DMS153 treated with DMSO at 0.1 percent for 48 hours (cell line): ENCODE data around the gene BCKDK.
"Not testable (repeated sequence)": the region's sequence is repeated elsewhere in the genome, so short reads cannot be mapped to it uniquely, and the experiment has no call there.

Source experiments
- DNase-seq: peaks from one replicate; lab custom pipeline; 2025; ENCODE audit not compliant: unreplicated experiment; lab: John Stamatoyannopoulos, UW

BCKDK gene

GRCh38 chr16:31141489-31142108 is 33.4 kb downstream of the BCKDK start:
- DNase-seq = no peak

- DNase-seq = peak; percentile 96
Measured at GRCh38 chr16:31142109-31143010, 34.2 kb downstream of the BCKDK start.

- no peak for DNase-seq
Measured at GRCh38 chr16:31143011-31143693, 35.0 kb downstream of the BCKDK start.

GRCh38 chr16:31143694-31144148 is 35.5 kb downstream of the BCKDK start:
- no peak for DNase-seq

GRCh38 chr16:31144418-31144817 is 36.2 kb downstream of the BCKDK start:
- DNase-seq = not testable (repeated sequence)

- DNase-seq = peak; percentile 3
Measured at GRCh38 chr16:31145398-31145990, 37.3 kb downstream of the BCKDK start.

GRCh38 chr16:31147574-31147973 is 39.4 kb downstream of the BCKDK start:
- DNase-seq = no peak

- no peak for DNase-seq
Measured at GRCh38 chr16:31148281-31148728, 40.1 kb downstream of the BCKDK start.

- DNase-seq = no peak
Measured at GRCh38 chr16:31148896-31149295, 40.7 kb downstream of the BCKDK start.

- no peak for DNase-seq
Measured at GRCh38 chr16:31149332-31149731, 41.1 kb downstream of the BCKDK start.

GRCh38 chr16:31149894-31150890 is 42.0 kb downstream of the BCKDK start, which contains the start of gene PRSS36:
TSS of gene PRSS36 (minus strand) at chr16:31150066. CDS start at chr16:31150035, 31 bp downstream.
- no peak for DNase-seq

- not testable (repeated sequence) for DNase-seq
Measured at GRCh38 chr16:31150976-31151375, 42.8 kb downstream of the BCKDK start.

GRCh38 chr16:31157136-31157535 is 49.0 kb downstream of the BCKDK start:
- no peak for DNase-seq
